M059J (cell line): ENCODE data around the gene COL5A3. TPM values are rescaled to one million over a fixed set of nuclear protein-coding genes. Genes with fewer than 3 reads are reported as not detected.
A peak's percentile ranks its signal among the peaks of the same experiment; 100 is the strongest.
"Not testable (repeated sequence)": the region's sequence is repeated elsewhere in the genome, so short reads cannot be mapped to it uniquely, and the experiment has no call there.

ENCODE experiments used
- DNase-seq: peaks from one replicate; pipeline ENCODE4 v3.0.0-alpha.2; 2012; ENCODE audit warnings: low read depth
- total RNA-seq: library from RNA; depleted of rRNA; stranded (reverse); fragments of >200 nt; shearing (Covaris generic); gene quantifications from 2 replicates; pipeline ENCODE4 v1.2.3, GENCODE V29; 2014

The COL5A3 gene
- total RNA-seq, 1 experiment from 2014 or later: not detected

GRCh38 chr19:9937001-9937411 is 73.3 kb downstream of the COL5A3 start:
- no peak for DNase-seq

GRCh38 chr19:9936326-9937000 is 73.8 kb downstream of the COL5A3 start, which contains the start of gene OLFM2:
Gene OLFM2 (minus strand): TSS chr19:9936515. CDS start chr19:9936366, 149 bp downstream.
- no peak for DNase-seq

GRCh38 chr19:9935506-9936325 is 74.6 kb downstream of the COL5A3 start:
- DNase-seq: no peak

DNA sequence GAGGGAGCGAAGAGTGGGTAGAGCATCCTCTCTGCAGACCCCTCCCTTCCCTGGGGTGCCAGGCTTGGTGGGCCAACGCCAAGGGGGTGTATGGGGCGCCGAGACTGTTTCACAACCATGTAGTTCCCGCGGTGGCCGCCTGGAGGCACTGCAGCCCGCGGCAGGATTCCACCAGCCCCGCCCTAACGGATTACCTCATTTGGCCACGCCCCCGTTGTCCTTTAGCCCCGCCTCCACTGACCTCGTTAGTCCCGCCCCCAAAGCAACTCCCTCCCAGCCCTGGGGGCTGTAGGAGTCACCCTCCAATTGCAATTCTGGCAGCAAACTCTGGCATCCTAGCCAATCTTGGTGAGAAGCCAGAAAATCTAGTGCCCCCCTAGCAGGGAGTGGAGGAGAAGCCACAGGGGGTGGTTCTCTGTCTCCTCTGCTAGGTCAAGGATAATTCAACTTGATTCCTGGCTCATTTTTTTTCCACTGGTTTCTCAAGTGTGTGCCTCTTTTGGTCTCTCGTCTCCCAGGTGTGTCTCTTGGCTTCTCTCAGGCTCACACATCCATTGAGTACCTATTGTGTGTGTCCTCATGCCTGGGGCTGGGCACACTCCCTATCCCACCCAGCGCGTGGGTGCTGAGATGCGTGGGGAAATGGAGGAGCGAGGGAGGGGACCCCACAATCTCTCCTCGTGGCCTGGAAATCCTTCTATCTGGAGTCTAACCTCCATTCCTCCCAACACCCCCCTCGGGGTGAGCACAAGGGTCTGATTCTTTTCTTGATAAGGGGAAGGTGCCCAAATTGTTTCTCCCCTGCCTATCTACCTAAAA is 76.0 kb downstream of the COL5A3 start:
- DNase-seq: peak; percentile 35

- DNase-seq: no peak
These were observed 77.5 kb downstream of the COL5A3 start for GRCh38 chr19:9932835-9933234.

- DNase-seq: no peak
These were observed 78.7 kb downstream of the COL5A3 start for GRCh38 chr19:9931629-9932028.

DNA sequence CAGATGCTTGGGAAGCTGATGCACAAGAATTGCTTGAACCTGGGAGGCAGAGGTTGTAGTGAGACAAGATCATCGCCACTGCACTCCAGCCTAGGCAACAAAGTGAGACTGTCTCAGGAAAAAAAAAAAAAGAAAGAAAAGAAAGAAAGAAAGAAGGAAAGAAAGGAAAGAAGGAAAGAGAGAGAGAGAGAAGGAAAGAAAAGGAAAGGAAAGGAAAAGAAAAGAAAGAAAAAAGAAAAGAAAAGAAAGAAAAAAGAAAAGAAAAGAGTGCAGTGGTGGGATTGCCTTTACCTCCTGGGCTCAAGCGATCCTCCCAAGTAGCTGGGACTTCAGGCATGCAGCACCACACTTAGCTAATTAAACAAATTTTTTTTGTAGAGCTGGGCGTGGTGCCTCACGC is 86.9 kb downstream of the COL5A3 start:
- no peak for DNase-seq

GRCh38 chr19:9922782-9923379 is 87.4 kb downstream of the COL5A3 start:
- DNase-seq: not testable (repeated sequence)

DNA sequence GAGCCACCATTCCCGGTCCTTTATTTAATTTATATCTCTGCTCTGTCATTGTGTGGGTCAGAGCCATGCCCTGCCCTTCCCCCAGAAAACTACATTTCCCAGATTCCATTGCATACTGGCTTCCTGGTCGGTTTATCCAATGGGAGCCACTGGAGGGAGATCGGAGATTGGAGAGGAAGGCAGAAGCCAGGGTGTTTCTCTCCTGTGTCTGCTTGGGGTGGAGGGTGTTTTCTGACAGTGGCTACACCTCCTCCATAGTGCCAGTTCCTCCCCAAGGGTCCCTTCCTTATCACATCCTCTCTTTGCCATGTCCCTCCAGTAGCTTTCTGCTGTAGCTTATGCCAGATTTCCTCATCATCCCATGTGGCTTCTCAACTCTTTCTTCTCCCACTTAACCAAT is 93.0 kb downstream of the COL5A3 start:
- DNase-seq: peak; percentile 66

GRCh38 chr19:9916719-9917118 is 93.6 kb downstream of the COL5A3 start:
- no peak for DNase-seq

GRCh38 chr19:9914315-9915207 is 95.7 kb downstream of the COL5A3 start:
- peak; percentile 79 for DNase-seq

- DNase-seq: no peak
These were observed 96.3 kb downstream of the COL5A3 start for GRCh38 chr19:9914001-9914314.

- DNase-seq: no peak
These were observed 96.9 kb downstream of the COL5A3 start for GRCh38 chr19:9913237-9914000.

GRCh38 chr19:9912551-9913236 is 97.6 kb downstream of the COL5A3 start:
- no peak for DNase-seq

DNA sequence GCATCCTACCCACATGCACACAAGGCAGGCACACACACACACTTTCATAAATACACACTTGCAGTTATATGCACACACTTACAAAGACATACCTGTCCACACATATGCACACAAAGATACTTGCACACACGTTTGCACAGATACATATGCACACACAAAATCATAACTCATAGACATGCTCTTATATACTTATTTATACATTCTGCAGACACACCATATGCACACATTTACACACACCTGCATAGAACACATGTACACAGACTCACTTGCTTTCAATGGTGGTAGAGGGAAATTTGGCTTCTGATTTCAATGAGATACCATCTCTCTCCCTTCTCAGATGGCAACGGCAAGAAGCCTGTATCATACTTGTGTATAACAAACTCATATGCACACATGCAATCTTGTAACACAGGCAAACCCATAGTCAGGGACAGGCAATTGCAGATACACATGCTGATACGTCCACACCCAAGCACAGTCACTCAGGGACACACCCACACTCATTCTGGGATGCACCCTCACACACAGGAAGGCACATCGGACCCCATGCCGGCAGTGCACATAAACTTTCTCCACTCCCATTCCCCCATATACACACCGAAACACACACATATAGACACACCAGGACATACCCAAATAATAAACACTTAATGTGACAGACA is 98.6 kb downstream of the COL5A3 start:
- DNase-seq: no peak

GRCh38 chr19:9910625-9911024 is 99.7 kb downstream of the COL5A3 start:
- no peak for DNase-seq
